ENCODE results near the gene FAM221A.

GRCh38 chr7:23662124-23662983 is 17.6 kb upstream of the FAM221A start:
- TF ChIP-seq, protein P1, sequence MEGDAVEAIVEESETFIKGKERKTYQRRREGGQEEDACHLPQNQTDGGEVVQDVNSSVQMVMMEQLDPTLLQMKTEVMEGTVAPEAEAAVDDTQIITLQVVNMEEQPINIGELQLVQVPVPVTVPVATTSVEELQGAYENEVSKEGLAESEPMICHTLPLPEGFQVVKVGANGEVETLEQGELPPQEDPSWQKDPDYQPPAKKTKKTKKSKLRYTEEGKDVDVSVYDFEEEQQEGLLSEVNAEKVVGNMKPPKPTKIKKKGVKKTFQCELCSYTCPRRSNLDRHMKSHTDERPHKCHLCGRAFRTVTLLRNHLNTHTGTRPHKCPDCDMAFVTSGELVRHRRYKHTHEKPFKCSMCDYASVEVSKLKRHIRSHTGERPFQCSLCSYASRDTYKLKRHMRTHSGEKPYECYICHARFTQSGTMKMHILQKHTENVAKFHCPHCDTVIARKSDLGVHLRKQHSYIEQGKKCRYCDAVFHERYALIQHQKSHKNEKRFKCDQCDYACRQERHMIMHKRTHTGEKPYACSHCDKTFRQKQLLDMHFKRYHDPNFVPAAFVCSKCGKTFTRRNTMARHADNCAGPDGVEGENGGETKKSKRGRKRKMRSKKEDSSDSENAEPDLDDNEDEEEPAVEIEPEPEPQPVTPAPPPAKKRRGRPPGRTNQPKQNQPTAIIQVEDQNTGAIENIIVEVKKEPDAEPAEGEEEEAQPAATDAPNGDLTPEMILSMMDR (IDR thresholded peaks at IDR 0.05) = no peak
- TF ChIP-seq, protein P2, sequence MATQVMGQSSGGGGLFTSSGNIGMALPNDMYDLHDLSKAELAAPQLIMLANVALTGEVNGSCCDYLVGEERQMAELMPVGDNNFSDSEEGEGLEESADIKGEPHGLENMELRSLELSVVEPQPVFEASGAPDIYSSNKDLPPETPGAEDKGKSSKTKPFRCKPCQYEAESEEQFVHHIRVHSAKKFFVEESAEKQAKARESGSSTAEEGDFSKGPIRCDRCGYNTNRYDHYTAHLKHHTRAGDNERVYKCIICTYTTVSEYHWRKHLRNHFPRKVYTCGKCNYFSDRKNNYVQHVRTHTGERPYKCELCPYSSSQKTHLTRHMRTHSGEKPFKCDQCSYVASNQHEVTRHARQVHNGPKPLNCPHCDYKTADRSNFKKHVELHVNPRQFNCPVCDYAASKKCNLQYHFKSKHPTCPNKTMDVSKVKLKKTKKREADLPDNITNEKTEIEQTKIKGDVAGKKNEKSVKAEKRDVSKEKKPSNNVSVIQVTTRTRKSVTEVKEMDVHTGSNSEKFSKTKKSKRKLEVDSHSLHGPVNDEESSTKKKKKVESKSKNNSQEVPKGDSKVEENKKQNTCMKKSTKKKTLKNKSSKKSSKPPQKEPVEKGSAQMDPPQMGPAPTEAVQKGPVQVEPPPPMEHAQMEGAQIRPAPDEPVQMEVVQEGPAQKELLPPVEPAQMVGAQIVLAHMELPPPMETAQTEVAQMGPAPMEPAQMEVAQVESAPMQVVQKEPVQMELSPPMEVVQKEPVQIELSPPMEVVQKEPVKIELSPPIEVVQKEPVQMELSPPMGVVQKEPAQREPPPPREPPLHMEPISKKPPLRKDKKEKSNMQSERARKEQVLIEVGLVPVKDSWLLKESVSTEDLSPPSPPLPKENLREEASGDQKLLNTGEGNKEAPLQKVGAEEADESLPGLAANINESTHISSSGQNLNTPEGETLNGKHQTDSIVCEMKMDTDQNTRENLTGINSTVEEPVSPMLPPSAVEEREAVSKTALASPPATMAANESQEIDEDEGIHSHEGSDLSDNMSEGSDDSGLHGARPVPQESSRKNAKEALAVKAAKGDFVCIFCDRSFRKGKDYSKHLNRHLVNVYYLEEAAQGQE (IDR thresholded peaks at IDR 0.05; ENCODE audit: insufficient read depth in 1 of 2, low read depth in 2 of 2, low read length in 1 of 2) = no peak
- TF ChIP-seq POLR2AphosphoS5 (IDR thresholded peaks at IDR 0.05; ENCODE audit: low read depth, low read length) = no peak
- TF ChIP-seq SIN3A (IDR thresholded peaks at IDR 0.05; ENCODE audit: borderline replicate concordance, insufficient read depth, low read depth, low read length) = no peak
- no peak for TF ChIP-seq TCF7L2 (IDR thresholded peaks at IDR 0.05; ENCODE audit: low read depth, low read length)

Data from Panc1 (cell line).